Measurements from ENCODE around the gene LPP. TPM values are rescaled to one million over a fixed set of nuclear protein-coding genes. Genes with fewer than 3 reads are reported as not detected.

Gene LPP
- total and polyA plus RNA-seq, 2 of the 4 experiments (the other 2 are of a cell fraction) = 16.0 to 130 TPM

- Histone ChIP-seq H3K9me1 (ENCODE audit: insufficient read depth, low read length) (peaks cover 6% of the 10 kb centered on the region), H3K79me1 (ENCODE audit: low read depth in 1 of 2, low read length in 2 of 2) (peaks cover 11 to 24% of the 10 kb centered on the region in 2 experiments), H3K9me3 (ENCODE audit: control insufficient read depth, insufficient read depth, low read length) (no peaks in the 10 kb centered on the region), H3K18ac (ENCODE audit: low read depth, low read length) (no peak overlapping the region), H4K8ac (ENCODE audit: low read depth in 2 of 2, low read length in 2 of 2) (no peak overlapping the region), H4K20me1 (ENCODE audit: insufficient read depth, low read length) (no peaks in the 10 kb centered on the region), H3K23ac (ENCODE audit: low read depth, low read length) (no peak overlapping the region), H4K5ac (ENCODE audit: low read depth, low read length) (no peak overlapping the region), H3K27ac (ENCODE audit: insufficient read depth, low read length) (no peak overlapping the region), H2AK9ac (replicated peaks; ENCODE audit: low read depth, low read length, poor library complexity) (no peak overlapping the region), H3K27me3 (ENCODE audit: control insufficient read depth, insufficient read depth, low read length) (no peaks in the 10 kb centered on the region), H2BK20ac (ENCODE audit: low read depth, low read length) (no peak overlapping the region), H3K56ac (ENCODE audit: extremely low read depth, insufficient read depth, low read length) (no peak overlapping the region), H3K9ac (ENCODE audit: low read depth, low read length) (no peak overlapping the region), H4K91ac (ENCODE audit: insufficient read depth, low read depth, low read length) (no peak overlapping the region), H2AK5ac (ENCODE audit: low read depth, low read length) (no peak overlapping the region), H3K4me2 (ENCODE audit: low read depth, low read length) (no peak overlapping the region), H2BK15ac (ENCODE audit: low read depth, low read length) (no peak overlapping the region), H3K4me3 (ENCODE audit: insufficient read depth, low read depth, low read length) (no peak overlapping the region), H2AFZ (replicated peaks; ENCODE audit: low read length, poor library complexity) (no peak overlapping the region), H3K14ac (replicated peaks; ENCODE audit: low read depth, low read length) (no peak overlapping the region), H3K36me3 (ENCODE audit: control insufficient read depth, insufficient read depth, low read length) (no peaks in the 10 kb centered on the region), H2BK120ac (ENCODE audit: low read depth, low read length) (no peak overlapping the region), H3K4ac (ENCODE audit: low read depth, low read length) (no peak overlapping the region), H2BK5ac (ENCODE audit: low read depth, low read length, poor library complexity, severe bottlenecking) (no peak overlapping the region), H3K4me1 (ENCODE audit: control insufficient read depth, insufficient read depth, low read length) (peaks cover 16% of the 10 kb centered on the region)
- in situ Hi-C loops (cut with MboI; ENCODE audit: low sequenced_read_pairs) (no loop called here), intact Hi-C loops (cut with micrococcal nuclease) (no loop called here), dilution Hi-C loops (cut with HindIII; ENCODE audit: low sequenced_read_pairs, unreplicated experiment) (no loop called here)
- CTCF ChIA-PET = no interaction called here
- no peak for ATAC-seq (ENCODE audit: low read depth)
- POLR2A ChIA-PET (ENCODE audit: unreplicated experiment) = no interaction called here
- DNase-seq = no peak
- no TSS peak for BruUV-seq (replicated peaks)
- WGBS, 2 experiments (ENCODE audit: extremely low coverage in 2 of 2, insufficient read length in 1 of 2) = no CpG with 5 or more reads among the region's 9 CpGs
- no peak for TF ChIP-seq CTCF (conservative IDR thresholded peaks at IDR 0.05; ENCODE audit: low read depth, low read length)
- TF ChIP-seq RFX5 (IDR thresholded peaks at IDR 0.05; ENCODE audit: low read depth, low read length) = no peak
- TF ChIP-seq FOS (IDR thresholded peaks at IDR 0.05; ENCODE audit: low read depth, low read length) = no peak
- no peak for TF ChIP-seq CHD1 (IDR thresholded peaks at IDR 0.05; ENCODE audit: low read depth, low read length)
- no peak for TF ChIP-seq MAZ (IDR thresholded peaks at IDR 0.05; ENCODE audit: borderline replicate concordance, low read depth, low read length)
- no peak for TF ChIP-seq SMC3 (IDR thresholded peaks at IDR 0.05; ENCODE audit: low read depth, low read length)
- TF ChIP-seq BHLHE40 (IDR thresholded peaks at IDR 0.05; ENCODE audit: low read depth, low read length) = no peak
- TF ChIP-seq RCOR1 (IDR thresholded peaks at IDR 0.05; ENCODE audit: insufficient replicate concordance, low read length) = no peak
- TF ChIP-seq POLR2A (IDR thresholded peaks at IDR 0.05; ENCODE audit: low read depth, low read length) = no peak
- TF ChIP-seq, protein P1, sequence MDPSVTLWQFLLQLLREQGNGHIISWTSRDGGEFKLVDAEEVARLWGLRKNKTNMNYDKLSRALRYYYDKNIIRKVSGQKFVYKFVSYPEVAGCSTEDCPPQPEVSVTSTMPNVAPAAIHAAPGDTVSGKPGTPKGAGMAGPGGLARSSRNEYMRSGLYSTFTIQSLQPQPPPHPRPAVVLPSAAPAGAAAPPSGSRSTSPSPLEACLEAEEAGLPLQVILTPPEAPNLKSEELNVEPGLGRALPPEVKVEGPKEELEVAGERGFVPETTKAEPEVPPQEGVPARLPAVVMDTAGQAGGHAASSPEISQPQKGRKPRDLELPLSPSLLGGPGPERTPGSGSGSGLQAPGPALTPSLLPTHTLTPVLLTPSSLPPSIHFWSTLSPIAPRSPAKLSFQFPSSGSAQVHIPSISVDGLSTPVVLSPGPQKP (IDR thresholded peaks at IDR 0.05; ENCODE audit: borderline replicate concordance, low read depth, low read length) = no peak
- TF ChIP-seq MAFK (IDR thresholded peaks at IDR 0.05; ENCODE audit: low read depth, low read length) = no peak
- TF ChIP-seq RAD21 (IDR thresholded peaks at IDR 0.05; ENCODE audit: low read length) = no peak
- no peak for TF ChIP-seq MXI1 (IDR thresholded peaks at IDR 0.05; ENCODE audit: borderline replicate concordance, low read depth, low read length)
- no peak for TF ChIP-seq NFE2L2 (IDR thresholded peaks at IDR 0.05; ENCODE audit: low read depth, low read length)
- TF ChIP-seq, protein P2, sequence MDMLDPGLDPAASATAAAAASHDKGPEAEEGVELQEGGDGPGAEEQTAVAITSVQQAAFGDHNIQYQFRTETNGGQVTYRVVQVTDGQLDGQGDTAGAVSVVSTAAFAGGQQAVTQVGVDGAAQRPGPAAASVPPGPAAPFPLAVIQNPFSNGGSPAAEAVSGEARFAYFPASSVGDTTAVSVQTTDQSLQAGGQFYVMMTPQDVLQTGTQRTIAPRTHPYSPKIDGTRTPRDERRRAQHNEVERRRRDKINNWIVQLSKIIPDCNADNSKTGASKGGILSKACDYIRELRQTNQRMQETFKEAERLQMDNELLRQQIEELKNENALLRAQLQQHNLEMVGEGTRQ (IDR thresholded peaks at IDR 0.05; ENCODE audit: low read depth, low read length) = no peak
Measured at GRCh38 chr3:188149587-188149986, 4.4 kb upstream of the LPP start.
